Measurements from ENCODE around the gene TMUB2. TPM values are rescaled to one million over a fixed set of nuclear protein-coding genes. Genes with fewer than 3 reads are reported as not detected.
A peak's percentile ranks its signal among the peaks of the same experiment; 100 is the strongest.
"Not testable (repeated sequence)": the region's sequence is repeated elsewhere in the genome, so short reads cannot be mapped to it uniquely, and the experiment has no call there.

TMUB2 gene
- total RNA-seq = 35.0 and 40.5 TPM in 2 replicates

GRCh38 chr17:44186307-44187130 lies at the start of gene TMUB2:
TMUB2 (plus strand) TSS chr17:44186972; CDS start chr17:44187709, 737 bp downstream.
- DNase-seq (ENCODE audit: low read depth) = peak; percentile 98
- TF ChIP-seq CTCF (IDR thresholded peaks at IDR 0.05; ENCODE audit: insufficient read depth, low read length, poor library complexity, severe bottlenecking) = no peak
- no peaks in the 10 kb centered on the region for H3K36me3 ChIP-seq (ENCODE audit: control insufficient read depth, insufficient read depth, low read length)
- H3K4me3 ChIP-seq (ENCODE audit: low read depth, low read length) = peak within 1 kb of the TSS; percentile 99
- H3K27me3 ChIP-seq (ENCODE audit: control insufficient read depth, insufficient read depth, low read length) = no peaks in the 10 kb centered on the region

- DNase-seq (ENCODE audit: low read depth) = peak; percentile 98
- no peaks in the 10 kb centered on the region for H3K36me3 ChIP-seq (ENCODE audit: control insufficient read depth, insufficient read depth, low read length)
- no peaks in the 10 kb centered on the region for H3K27me3 ChIP-seq (ENCODE audit: control insufficient read depth, insufficient read depth, low read length)
- no peak for TF ChIP-seq CTCF (IDR thresholded peaks at IDR 0.05; ENCODE audit: insufficient read depth, low read length, poor library complexity, severe bottlenecking)
- H3K4me3 ChIP-seq (ENCODE audit: low read depth, low read length) = no peak overlapping the region
Measured at GRCh38 chr17:44137891-44138709, 48.7 kb upstream of the TMUB2 start.

GRCh38 chr17:44143921-44144320 lies 42.9 kb upstream of the TMUB2 start:
- DNase-seq (ENCODE audit: low read depth); H3K27me3 ChIP-seq (ENCODE audit: control insufficient read depth, insufficient read depth, low read length); H3K4me3 ChIP-seq (ENCODE audit: low read depth, low read length): not testable (repeated sequence)

GRCh38 chr17:44144966-44145739 lies 41.6 kb upstream of the TMUB2 start:
- H3K4me3 ChIP-seq (ENCODE audit: low read depth, low read length) = no peak overlapping the region
- no peaks in the 10 kb centered on the region for H3K27me3 ChIP-seq (ENCODE audit: control insufficient read depth, insufficient read depth, low read length)
- H3K36me3 ChIP-seq (ENCODE audit: control insufficient read depth, insufficient read depth, low read length) = peaks cover 1% of the 10 kb centered on the region
- no peak for TF ChIP-seq CTCF (IDR thresholded peaks at IDR 0.05; ENCODE audit: insufficient read depth, low read length, poor library complexity, severe bottlenecking)
- DNase-seq (ENCODE audit: low read depth) = no peak

More at GRCh38 chr17:44143921-44144320, 42.9 kb upstream of the TMUB2 start:
- not testable (repeated sequence) for H3K36me3 ChIP-seq (ENCODE audit: control insufficient read depth, insufficient read depth, low read length)

GRCh38 chr17:44146375-44147346 lies 40.1 kb upstream of the TMUB2 start:
- Histone ChIP-seq H3K36me3 (ENCODE audit: control insufficient read depth, insufficient read depth, low read length) (peaks cover 1% of the 10 kb centered on the region), H3K27me3 (ENCODE audit: control insufficient read depth, insufficient read depth, low read length) (no peaks in the 10 kb centered on the region), H3K4me3 (ENCODE audit: low read depth, low read length) (no peak overlapping the region)
- no peak for DNase-seq (ENCODE audit: low read depth)
- no peak for TF ChIP-seq CTCF (IDR thresholded peaks at IDR 0.05; ENCODE audit: insufficient read depth, low read length, poor library complexity, severe bottlenecking)

All from kidney epithelial cell (primary cell).